OCI-M2 (cell line): ENCODE measurements around the gene DDX59.
A peak's percentile ranks its signal among the peaks of the same experiment; 100 is the strongest.
"Not testable (repeated sequence)": the region's sequence is repeated elsewhere in the genome, so short reads cannot be mapped to it uniquely, and the experiment has no call there.

Experiments used
- DNase-seq: peaks from one replicate; lab custom pipeline; 2025; ENCODE audit not compliant: unreplicated experiment; lab: John Stamatoyannopoulos, UW

DDX59 gene

DNA sequence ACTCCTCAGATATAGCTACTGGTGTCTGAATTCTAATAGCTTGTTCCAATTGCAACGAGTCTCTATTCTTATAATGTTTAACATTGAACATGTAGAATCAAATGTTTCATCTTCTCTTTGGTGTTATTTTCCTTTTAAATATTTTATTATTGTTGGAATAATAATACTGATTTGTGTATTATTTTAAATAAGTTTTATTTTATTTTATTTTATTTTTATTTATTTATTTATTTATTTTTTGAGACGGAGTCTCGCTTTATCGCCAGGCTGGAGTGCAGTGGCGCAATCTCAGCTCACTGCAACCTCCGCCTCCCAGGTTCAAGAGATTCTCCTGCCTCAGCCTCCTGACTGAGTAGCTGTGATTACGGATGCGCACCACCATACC, 39.2 kb downstream of the DDX59 start:
- not testable (repeated sequence) for DNase-seq

GRCh38 chr1:200629876-200630514, 39.7 kb downstream of the DDX59 start:
- DNase-seq: no peak

DNA sequence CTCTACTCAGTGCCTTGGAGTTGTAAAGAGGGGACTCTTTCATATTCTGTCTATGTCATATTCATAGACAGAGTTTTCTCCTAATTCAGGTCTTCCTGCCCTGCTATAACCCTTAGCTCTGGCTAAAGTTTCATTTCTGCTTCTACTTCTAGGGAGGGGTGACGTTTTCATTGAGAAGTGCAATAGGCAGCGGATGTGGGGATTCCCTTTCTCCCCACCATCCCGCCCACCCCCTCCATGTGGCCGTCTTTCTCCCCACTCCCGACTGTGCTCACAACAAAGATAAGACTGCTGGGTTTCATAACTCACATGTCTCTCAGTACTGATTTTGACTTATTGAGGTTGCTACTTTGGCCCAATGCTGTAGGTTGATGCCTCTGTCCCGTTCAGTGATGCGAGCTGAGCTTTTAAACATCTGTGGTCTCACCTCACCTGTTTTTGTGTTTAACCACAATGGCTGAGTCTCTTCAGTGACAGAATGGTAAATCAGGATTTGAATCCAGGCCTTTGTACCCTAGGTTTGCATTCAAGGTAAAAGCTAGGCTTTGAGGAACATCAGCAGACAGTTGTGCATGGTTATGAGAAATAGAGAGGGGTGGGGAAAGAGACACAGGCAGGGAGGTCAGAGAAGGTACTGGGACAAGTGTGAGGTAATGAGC, 41.4 kb downstream of the DDX59 start:
- DNase-seq: no peak

- DNase-seq: no peak
These were observed 42.0 kb downstream of the DDX59 start for GRCh38 chr1:200627575-200628222.

DNA sequence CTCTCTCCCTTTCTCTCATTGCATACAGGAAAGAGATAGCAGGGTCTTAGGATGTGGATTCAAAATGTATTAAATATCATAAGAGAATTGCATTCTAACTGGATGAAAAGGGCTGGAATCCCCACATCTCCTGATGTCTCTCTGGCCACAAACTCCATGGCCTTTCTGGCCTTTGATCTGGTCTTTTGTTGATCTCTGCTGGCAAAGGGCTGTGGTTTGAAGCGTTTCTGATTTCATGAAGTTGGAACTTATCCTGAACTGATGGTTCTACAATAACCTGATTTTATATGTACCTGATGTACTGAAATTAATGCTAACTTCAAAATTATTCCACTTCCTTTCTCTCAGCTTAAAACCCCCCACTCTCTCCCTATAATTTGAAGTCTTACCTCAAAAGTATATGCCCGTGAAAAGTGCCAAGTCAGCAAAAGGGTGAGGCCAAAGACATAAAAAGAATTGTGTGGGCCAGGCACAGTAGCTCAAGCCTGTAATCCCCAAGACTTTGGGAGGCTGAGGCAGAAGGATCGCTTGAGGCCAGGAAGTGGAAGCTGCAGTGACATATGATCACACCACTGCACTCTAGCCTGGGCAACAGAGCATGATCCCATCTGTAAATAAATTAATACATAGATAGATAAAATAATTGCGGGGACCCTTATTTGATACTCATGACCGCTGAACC, 42.7 kb downstream of the DDX59 start:
- DNase-seq: no peak

- no peak for DNase-seq
These were observed 44.3 kb downstream of the DDX59 start for GRCh38 chr1:200625381-200625824.

DNA sequence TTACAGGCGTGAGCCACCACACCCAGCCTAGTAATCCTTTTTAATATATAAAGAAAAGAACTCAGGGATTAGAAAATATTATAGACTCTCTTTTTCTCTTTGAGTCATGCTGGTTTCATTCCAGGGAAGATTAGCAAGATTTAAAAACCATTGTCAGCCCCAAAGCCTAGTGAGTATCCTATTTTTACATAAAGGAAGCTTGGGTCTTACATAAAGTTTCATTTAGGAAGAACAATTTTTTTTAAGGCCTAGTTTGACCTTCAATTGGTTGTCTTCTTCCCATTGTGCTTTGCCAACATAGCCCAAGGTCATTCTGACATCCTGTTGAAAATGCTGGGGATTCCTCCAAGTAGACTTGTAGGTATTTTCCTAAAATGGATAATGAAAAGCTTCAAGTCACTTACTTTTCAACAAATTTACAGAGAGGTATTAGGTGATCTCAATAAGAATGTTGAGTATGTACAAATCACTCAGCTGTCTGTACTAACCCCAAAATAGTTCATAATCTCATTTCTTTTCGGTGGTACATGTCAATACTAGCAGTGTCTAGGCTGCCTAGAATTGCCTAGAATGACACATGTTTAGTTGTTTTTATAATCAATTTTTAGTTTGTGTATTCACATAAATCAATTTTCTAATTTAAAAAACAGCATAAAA, 44.9 kb downstream of the DDX59 start:
- DNase-seq: no peak

DNA sequence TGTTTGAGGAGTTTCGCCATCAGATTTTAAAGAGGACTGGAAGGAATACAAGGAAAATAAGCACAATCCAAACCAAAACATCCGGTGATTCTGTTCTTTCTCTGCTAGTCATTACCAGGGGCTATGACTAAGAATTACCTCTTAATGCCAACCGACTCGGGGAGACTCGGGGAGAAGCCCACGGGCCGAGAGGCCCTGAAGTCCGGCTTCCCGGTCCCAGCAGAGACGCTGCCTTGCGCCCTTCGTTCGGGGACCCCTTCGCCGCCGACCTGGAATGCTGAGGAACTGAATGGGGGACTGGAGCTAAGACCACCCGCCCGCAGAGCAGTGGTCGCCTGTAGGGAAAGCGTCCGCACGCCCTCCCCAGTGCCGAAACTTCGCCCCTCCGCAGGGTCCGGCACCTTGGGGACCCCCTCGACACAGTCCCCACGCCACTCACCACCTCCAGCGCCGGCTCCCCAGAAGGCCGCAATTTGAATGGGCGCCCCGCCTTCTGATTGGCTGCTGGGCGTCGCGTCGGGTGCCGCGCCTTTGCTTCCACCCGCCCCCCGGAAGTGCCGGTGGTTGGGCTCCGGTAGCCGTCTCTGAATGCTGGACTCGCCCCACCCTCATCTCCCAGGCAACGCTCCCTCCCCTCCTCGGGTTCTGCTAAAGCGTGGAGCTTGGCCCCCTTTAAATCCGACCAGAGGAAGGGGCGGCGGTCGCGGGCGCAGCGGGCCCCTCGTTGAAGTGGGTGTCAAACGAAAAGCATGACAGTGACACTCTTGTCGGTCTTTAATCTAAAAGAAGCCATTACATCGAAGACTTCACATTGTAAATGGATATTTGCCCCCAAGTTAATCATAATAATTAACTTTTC, 49.2 kb downstream of the DDX59 start, which contains the start of gene KIF14:
Gene KIF14 (minus strand): TSS at position 479 of the 859 bp plus-strand sequence. CDS start 2,028 bp downstream, outside the sequence.
- DNase-seq: peak; percentile 31

GRCh38 chr1:200619894-200620272, 49.8 kb downstream of the DDX59 start:
- no peak for DNase-seq

DNA sequence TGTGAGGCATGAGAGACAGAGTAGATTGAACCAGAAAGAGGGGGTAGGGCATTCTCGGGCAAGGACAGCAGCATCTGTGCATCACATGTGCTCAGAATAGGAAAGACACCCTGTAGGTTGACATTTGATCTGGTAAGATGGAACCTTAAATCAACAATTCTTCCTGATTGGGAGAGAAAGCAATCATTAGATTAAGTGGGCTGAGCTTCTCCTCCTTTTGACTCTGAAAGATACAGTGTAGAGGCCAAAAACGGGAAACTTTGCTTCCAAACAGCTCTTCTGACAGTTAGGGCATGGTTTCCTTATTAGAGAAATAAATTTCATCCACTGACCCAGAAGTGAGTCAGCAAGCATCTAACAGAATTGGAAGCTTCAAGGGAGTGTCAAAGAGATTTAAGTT, 58.9 kb downstream of the DDX59 start:
- no peak for DNase-seq

- DNase-seq: no peak
These were observed 67.1 kb downstream of the DDX59 start for GRCh38 chr1:200602632-200603031.
